ENCODE results near the gene CBS.
"Not testable (repeated sequence)": the region's sequence is repeated elsewhere in the genome, so short reads cannot be mapped to it uniquely, and the experiment has no call there.

CBS gene

DNA sequence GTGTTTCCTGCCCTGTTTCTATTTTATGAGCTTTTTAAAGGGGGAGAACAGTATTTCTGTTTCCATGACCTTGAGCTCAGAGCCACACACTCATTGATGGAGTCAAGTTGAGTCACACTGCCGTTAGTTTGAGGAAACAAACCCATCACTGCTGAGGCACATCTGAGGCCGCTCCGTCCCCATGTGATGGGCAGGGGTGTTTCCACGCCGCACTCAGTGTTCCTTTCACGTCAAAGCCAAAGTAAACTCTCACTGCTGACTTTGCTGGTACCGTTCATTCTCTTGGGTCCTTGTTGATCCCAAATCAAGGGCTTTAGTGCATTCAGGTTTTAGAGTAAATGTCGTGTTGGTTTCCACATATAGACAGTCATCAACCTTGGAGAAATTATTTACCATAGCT lies 52.5 kb downstream of the CBS start:
- DNase-seq, result no peak

DNA sequence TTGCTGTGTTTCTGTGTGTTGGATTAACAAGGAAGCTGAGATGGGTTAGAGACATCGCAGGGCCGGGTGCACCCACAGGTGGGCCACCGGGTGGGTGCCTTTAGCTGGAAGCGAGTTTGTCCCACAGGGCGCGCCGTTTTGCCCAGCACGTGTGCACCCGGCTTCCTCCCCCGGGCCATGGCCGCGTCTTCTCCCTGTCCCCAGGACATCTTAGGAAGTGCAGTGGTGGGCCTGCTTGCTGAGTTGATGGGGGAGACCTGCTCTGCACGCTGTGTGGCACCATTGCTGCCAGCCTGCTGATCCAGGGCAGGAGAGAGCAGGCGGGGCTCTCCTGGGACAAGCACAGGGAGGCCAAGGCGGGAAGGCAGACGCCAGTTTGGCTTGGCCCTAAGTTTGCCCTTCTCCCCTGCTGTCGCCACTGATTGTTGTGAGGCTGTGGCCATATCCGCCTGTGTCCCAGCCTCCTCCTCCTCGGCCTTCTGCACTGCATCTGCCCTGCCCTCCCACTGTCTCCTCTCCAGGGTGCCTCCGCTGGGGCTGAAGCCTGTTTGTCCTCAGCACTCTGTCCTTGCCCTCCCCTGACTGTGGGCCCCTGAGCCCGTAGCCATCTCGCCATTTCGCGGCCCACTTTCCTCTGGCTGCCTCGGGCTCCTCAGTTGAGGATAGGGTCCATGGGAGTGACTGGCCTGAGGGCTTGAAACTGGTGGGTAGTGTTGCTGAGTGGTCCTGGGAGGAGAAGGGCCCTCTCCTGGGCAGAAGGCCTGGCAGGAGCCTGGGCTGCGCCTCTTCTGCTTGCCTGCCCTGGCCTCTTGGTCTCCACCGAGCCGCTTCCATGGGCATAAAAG lies 53.7 kb downstream of the CBS start:
- no peak for DNase-seq

DNA sequence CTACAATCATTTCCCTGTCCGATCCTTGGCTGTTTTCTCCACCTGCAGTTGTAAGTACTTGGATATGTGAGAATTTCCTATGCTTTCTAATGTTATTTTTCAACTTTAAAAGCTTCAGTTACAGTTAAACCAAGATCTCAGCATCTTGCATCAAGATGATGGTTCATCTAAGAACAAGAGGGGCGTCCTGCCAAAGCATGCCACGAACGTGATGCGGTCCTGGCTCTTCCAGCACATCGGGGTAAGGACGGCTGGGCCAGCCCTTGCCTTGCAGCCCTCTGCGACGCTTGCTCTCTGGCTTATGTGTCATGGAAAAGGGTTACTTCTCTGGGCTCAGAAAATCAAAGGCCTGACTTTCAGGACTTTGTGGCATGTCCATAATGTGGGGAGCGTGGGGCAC lies 54.4 kb downstream of the CBS start:
- DNase-seq, result no peak

DNA sequence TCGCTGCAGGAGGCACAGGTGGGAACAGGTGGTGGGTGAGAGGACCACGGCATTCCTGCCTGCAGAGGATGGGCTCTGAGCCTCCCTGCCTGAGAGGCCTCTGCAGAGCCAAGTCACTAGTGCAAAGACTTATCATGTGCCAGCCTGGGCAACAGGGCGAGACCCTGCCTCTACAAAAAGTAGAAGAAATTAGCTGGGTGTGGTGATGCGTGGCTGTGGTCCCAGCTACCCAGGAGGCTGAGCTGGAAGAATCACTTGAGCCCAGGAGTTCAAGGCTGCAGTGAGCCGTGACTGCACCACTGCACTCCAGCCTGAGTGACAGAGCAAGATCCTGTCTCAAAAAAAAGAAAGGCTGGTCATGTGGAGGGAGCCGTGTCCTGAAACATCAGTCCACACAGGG lies 54.9 kb downstream of the CBS start:
- DNase-seq, result no peak

DNA sequence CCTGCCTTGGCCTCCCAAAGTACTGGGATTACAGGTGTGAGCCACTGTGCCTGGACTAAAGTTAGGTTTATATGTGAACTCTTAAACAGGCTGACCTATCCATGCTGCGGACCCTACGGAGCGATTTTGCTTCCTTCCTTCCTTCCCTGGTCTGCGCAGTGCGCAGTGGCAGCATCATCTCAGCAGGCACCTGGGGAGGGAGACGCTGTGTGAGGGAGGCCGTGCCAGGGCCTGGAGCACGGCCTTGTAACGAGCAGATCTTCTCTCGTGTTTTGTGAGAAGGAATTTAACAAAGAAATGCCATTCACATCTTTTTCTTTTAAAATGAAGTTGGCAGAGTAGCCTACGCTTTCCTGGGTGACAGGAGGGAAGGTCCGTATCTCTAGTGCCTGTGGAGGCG lies 55.5 kb downstream of the CBS start:
- DNase-seq, result no peak

DNA sequence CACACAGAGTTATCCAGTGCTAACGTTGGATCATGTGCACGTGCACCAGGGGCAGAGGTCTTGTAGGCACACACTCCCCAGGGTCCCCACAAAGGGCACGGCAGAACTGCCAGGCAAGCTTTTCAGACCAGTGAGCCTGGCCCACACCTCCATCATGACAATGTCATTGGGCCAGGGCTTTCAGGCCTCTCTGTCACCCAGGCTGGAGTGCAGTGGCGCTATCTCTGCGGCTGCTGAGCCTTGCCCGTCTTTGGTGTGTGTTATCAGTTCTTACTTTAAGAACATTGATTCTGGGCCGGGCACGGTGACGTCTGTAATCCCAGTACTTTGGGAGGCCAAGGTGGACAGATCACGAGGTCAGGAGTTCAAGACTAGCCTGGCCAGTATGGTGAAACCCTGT lies 57.1 kb downstream of the CBS start:
- DNase-seq, result no peak

DNA sequence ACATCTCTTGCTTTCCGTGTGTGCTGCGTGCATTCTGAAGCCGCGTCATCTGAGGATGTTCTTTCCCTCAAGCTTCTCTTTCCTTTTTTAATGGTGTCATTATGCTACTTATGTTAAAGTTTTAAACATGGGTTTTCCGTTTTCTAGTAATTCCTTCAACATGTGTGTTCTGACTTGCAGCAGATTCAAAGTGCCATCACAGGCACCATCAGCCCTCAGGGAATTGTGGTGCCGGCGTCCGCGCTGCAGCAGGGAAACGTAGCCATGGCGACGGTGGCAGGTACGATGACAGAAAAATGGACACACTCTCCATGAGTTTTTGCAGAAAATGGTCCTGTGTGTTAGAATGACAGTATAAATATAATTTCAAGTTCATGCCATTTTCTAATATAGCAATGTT lies 58.9 kb downstream of the CBS start:
- DNase-seq, result no peak

DNA sequence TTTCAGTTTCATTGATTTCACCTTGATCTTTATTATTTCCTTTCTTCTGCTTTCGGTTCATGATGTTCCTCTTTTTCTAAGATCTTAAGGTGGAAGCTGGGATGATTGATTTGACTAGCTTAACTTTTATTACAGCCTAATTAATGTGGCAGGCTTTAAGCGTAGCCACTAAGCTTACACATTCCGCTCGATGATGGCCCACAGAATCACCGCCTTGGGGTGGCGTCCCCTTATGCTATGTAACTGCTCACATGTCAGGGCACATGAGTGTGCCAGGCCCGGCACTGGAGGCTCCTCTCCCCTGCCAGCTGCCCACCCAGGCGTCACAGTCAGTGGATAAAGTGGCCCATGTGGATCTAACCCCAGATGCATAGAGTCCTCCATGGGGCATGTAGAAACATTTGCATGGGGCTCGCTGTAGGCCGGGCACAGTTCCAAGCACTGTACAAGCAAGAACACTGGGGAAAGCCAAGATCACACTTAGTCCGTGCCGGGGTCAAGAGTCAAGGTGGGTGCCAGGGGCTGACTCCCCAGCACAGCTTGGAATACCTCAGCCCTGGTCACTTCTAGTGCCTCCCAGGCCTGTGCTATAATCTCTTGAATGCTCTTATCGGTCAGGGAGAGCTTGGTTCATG lies 59.6 kb downstream of the CBS start:
- DNase-seq, result no peak

DNA sequence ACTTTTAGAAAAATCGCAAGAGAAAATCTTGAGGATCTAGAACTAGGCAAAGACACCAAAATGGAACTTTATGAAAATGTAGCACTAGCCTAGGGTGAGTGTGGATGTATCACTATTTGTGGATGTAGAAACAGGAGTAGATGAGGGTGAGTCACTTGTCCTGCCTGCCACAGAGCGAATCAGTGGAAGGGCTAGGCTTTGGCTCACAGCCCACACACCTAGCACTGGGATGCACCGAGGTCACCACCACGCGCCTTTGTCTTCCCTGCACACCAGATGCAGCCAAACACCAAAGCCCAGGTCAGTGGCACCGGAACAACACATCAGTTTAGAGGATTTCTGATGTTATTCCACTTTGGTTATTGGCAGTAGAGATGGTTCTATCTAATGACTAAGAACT lies 63.0 kb downstream of the CBS start:
- DNase-seq, result no peak

DNA sequence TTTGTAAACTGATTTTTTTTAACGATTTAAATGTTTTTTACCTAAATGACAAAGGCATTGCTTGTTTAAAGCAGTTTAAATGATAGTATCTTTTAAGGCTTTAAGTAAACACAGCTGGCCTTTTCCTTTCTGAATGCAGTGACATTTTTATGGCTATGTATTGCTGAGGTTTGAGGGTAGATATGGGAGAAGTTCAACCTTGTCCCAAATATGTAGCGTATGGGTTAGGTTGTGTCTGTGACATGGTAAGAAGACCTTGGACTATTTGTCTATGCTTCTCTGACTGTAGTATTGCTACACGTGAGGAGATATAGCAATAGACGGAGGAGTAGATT lies 68.8 kb downstream of the CBS start:
- no peak for DNase-seq

DNA sequence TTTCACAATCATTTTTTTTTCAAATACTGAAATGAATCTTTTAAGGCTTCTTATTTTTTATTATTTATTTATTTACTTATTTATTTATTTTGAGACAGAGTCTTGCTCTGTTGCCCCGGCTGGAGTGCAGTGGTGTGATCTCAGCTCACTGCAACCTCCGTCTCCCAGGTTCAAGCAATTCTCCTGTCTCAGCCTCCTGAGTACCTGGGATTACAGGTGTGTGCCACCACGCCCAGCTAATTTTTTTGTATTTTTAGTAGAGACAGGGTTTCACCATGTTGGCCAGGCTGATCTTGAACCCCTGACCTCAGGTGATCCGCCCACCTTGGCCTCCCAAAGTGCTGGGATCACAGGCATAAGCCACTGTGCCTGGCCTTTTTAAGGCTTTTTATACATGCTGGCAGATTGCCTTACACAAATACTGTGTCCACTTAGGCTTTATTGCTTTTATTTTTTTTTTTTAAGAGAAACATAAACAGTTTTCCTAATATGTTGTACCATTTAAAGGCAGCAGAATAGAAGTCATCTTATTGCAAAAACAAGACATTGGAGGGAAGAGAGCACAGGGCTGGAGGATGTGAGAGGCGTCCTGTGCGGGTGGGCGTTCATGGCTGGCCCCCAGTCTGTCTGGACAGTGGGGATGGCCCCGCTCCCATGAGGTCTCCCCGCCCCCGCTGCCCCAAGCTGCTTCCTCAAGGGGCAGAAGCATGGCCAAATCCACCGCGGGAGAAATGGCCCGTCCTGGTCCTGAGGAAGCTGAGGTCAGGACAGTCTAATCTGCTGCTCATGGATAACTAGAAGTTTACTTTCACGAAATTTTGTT lies 69.4 kb downstream of the CBS start:
- DNase-seq, result not testable (repeated sequence)

DNA sequence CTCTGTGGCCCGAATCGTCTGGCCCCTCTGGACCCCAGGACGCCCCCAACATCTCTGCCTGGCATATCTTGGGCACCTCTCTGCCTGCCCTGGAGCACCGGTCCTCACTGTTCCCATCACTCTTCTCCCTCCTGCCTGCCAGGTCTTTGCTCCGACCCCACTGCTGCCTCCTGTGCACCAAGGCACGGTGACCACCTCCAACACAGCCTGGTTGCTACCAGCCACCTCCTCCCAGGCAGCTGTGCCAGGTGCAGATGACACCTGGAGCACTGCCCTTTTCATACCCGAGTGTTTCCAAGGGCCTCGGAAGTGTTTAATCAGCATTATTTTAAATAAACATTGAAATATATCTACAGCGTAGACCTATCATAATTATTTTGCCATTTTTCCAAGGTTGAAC lies 70.0 kb downstream of the CBS start:
- no peak for DNase-seq

DNA sequence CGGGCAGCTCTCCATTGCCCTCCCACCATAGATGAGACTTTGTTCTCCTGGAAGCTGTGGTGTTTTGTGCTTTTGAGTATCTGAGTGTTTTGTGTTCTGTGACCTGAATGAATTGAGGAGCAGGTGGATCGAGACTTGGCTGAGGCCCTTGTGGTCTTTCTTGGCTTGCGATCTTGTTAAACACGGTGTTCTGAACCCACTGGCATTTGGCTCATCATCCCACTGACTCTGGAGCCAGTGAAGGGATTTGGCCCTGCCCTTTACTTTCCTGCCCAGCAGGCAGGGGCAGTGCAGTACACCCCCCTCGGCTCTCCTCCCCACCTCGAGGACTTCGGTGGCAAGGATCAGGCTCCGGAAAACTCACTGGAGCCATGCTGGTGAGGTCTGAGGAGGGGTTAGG lies 70.7 kb downstream of the CBS start:
- DNase-seq, result no peak
